HepG2 (cell line): Measurements from ENCODE around the gene FEM1B. TPM values are rescaled to one million over a fixed set of nuclear protein-coding genes. Genes with fewer than 3 reads are reported as not detected.

Experiments
- HNF1B ChIP-seq: sonication (generic); formaldehyde crosslinking; IDR thresholded peaks from 2 replicates; pipeline ENCODE4 v1.5.1; 2020; ENCODE audit warnings: mild to moderate bottlenecking, moderate library complexity, missing genetic modification reagents
- POGK ChIP-seq: sonication (generic); formaldehyde crosslinking; conservative IDR thresholded peaks from 2 replicates; pipeline ENCODE4 v1.8.0; 2022; ENCODE audit warnings: mild to moderate bottlenecking, moderate library complexity, missing genetic modification reagents
- RBAK ChIP-seq: sonication (generic); formaldehyde crosslinking; IDR thresholded peaks from 2 replicates; pipeline ENCODE4 v1.5.1; 2020; ENCODE audit warnings: mild to moderate bottlenecking, missing genetic modification reagents
- SOX6 ChIP-seq, 2 experiments: fragments of 450-650 bp in 1 of 2; sonication (generic) in 1 of 2; formaldehyde crosslinking in 1 of 2; IDR thresholded peaks; 2 replicates each; pipeline versions ENCODE4 v1.4.0 to v1.6.1; 2017 to 2020; ENCODE audit warnings: antibody characterized with exemption in 1 of 2, mild to moderate bottlenecking in 1 of 2, missing genetic modification reagents in 1 of 2
- TAF15 ChIP-seq: fragments of 200-400 bp; formaldehyde crosslinking; IDR thresholded peaks from one replicate; pipeline ENCODE4 v1.6.1; 2018; ENCODE audit warnings: mild to moderate bottlenecking, low read depth, low read length; ENCODE audit not compliant: poor library complexity, severe bottlenecking
- TSC22D2 ChIP-seq: sonication (generic); formaldehyde crosslinking; IDR thresholded peaks from 2 replicates; pipeline ENCODE4 v1.5.1; 2020; ENCODE audit warnings: missing genetic modification reagents, mild to moderate bottlenecking, borderline replicate concordance
- ZC3H13 ChIP-seq: sonication (generic); formaldehyde crosslinking; IDR thresholded peaks from 2 replicates; pipeline ENCODE4 v1.8.1; 2023; ENCODE audit warnings: mild to moderate bottlenecking, missing genetic modification reagents, moderate library complexity
- ZFY ChIP-seq: sonication (generic); formaldehyde crosslinking; IDR thresholded peaks from 2 replicates; pipeline ENCODE4 v1.4.0; 2020; ENCODE audit warnings: missing genetic modification reagents
- ZNF615 ChIP-seq: sonication (generic); formaldehyde crosslinking; IDR thresholded peaks from 2 replicates; pipeline ENCODE4 v1.5.0; 2020; ENCODE audit warnings: mild to moderate bottlenecking, missing genetic modification reagents, borderline replicate concordance
- ZNF850 ChIP-seq: sonication (generic); formaldehyde crosslinking; conservative IDR thresholded peaks from 2 replicates; pipeline ENCODE4 v1.9.0; 2021; ENCODE audit warnings: mild to moderate bottlenecking, missing genetic modification reagents
- polyA plus RNA-seq, 8 experiments: library from polyadenylated mRNA; depleted of rRNA in 3 of 8; stranded (reverse) in 7 of 8; unstranded in 1 of 8; fragments of >200 nt; fragmentation: Illumina TruSeq in 4 of 8; extraction: Trizol in 4 of 8; gene quantifications; 2 replicates each; pipeline versions ENCODE4 v1.2.1 to v1.2.3, GENCODE V29; 2011 to 2016; ENCODE audit warnings: low read depth in 4 of 8, missing spikeins in 1 of 8, mixed read lengths in 1 of 8; ENCODE audit not compliant: insufficient read depth in 1 of 8
- total RNA-seq, 5 experiments: library from RNA; depleted of rRNA; stranded (reverse); fragments of >200 nt; fragmentation: Illumina TruSeq; extraction: Trizol; gene quantifications; 2 replicates each; pipeline ENCODE4 v1.2.3, GENCODE V29; 2016; ENCODE audit warnings: low read depth in 1 of 5

The FEM1B gene
- total and polyA plus RNA-seq, 2 of the 13 experiments (the other 11 are each of a cell fraction or from before 2014, with no cell fraction given) = 38.1 to 40.0 TPM

DNA sequence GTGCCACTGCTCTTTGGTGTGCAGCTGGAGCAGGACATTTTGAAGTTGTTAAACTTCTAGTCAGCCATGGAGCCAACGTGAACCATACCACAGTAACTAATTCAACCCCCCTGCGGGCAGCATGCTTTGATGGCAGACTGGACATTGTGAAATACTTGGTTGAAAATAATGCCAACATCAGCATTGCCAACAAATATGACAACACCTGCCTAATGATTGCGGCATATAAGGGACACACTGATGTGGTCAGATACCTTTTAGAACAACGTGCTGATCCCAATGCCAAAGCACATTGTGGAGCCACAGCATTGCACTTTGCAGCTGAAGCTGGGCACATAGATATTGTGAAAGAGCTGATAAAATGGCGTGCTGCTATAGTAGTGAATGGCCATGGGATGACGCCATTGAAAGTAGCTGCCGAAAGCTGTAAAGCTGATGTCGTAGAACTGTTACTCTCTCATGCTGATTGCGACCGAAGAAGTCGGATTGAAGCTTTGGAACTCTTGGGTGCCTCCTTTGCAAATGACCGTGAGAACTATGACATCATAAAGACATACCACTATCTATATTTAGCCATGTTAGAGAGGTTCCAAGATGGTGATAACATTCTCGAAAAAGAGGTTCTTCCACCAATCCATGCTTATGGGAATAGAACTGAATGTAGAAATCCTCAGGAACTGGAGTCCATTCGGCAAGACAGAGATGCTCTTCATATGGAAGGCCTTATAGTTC lies 12.2 kb downstream of the FEM1B start (continued):
- TF ChIP-seq POGK (CRISPR knock-in tag) = no peak
- TF ChIP-seq TAF15 = no peak
- TF ChIP-seq ZNF850 (CRISPR knock-in tag) = no peak
- TF ChIP-seq ZFY = no peak
- no peak for TF ChIP-seq HNF1B (CRISPR knock-in tag)
- no peak for TF ChIP-seq TSC22D2 (CRISPR knock-in tag)
- no peak for TF ChIP-seq RBAK (CRISPR knock-in tag)
- no peak for TF ChIP-seq SOX6 (IDR thresholded peaks at IDR 0.05)
- no peak for TF ChIP-seq SOX6 (CRISPR knock-in tag; IDR thresholded peaks at IDR 0.05)
- TF ChIP-seq ZC3H13 (CRISPR knock-in tag) = no peak
- no peak for TF ChIP-seq ZNF615 (CRISPR knock-in tag)
